ENCODE measurements around the gene ATAT1. TPM values are rescaled to one million over a fixed set of nuclear protein-coding genes. Genes with fewer than 3 reads are reported as not detected.
A peak's percentile ranks its signal among the peaks of the same experiment; 100 is the strongest.

ATAT1 gene
- total and polyA plus RNA-seq, 2 of the 13 experiments (the other 11 are each of a cell fraction or from before 2014, with no cell fraction given): 9.2 to 23.6 TPM

- TF ChIP-seq ZNF503 (CRISPR knock-in tag; IDR thresholded peaks at IDR 0.05) (0 out of 2 replicates have a peak, but pooled peaks have one; percentile 20), ZNF205 (CRISPR knock-in tag; IDR thresholded peaks at IDR 0.05) (no peak), CREB3 (CRISPR knock-in tag; IDR thresholded peaks at IDR 0.05) (no peak), ZNF180 (CRISPR knock-in tag; IDR thresholded peaks at IDR 0.05; ENCODE audit: borderline replicate concordance, low read depth) (no peak), KDM1A (CRISPR knock-in tag; IDR thresholded peaks at IDR 0.05) (no peak), ADNP (CRISPR knock-in tag; IDR thresholded peaks at IDR 0.05) (no peak), U2AF2 (IDR thresholded peaks at IDR 0.05; ENCODE audit: low read depth, low read length) (no peak), TBP (CRISPR knock-in tag; IDR thresholded peaks at IDR 0.05) (no peak), HMG20A (CRISPR knock-in tag; IDR thresholded peaks at IDR 0.05; ENCODE audit: borderline replicate concordance) (no peak), MATR3 (CRISPR knock-in tag; IDR thresholded peaks at IDR 0.05) (no peak), ZNF775 (CRISPR knock-in tag; IDR thresholded peaks at IDR 0.05; ENCODE audit: borderline replicate concordance) (no peak), ZNF737 (CRISPR knock-in tag; IDR thresholded peaks at IDR 0.05; ENCODE audit: borderline replicate concordance) (no peak), MXD4 (CRISPR knock-in tag; IDR thresholded peaks at IDR 0.05) (no peak), PTBP1 (IDR thresholded peaks at IDR 0.05; ENCODE audit: low read depth, low read length, poor library complexity, severe bottlenecking) (no peak), ZNF251 (CRISPR knock-in tag; IDR thresholded peaks at IDR 0.05) (no peak), ZNF382 (CRISPR knock-in tag; IDR thresholded peaks at IDR 0.05; ENCODE audit: borderline replicate concordance) (no peak), NR3C1 (CRISPR knock-in tag; IDR thresholded peaks at IDR 0.05) (no peak), KLF6 (CRISPR knock-in tag; IDR thresholded peaks at IDR 0.05) (peak; percentile 20; the same call in 1 of the 2 replicates), HOXA5 (CRISPR knock-in tag; IDR thresholded peaks at IDR 0.05) (no peak), ZNF275 (CRISPR knock-in tag; IDR thresholded peaks at IDR 0.05; ENCODE audit: borderline replicate concordance) (no peak)
- TF ChIP-seq, protein P1, sequence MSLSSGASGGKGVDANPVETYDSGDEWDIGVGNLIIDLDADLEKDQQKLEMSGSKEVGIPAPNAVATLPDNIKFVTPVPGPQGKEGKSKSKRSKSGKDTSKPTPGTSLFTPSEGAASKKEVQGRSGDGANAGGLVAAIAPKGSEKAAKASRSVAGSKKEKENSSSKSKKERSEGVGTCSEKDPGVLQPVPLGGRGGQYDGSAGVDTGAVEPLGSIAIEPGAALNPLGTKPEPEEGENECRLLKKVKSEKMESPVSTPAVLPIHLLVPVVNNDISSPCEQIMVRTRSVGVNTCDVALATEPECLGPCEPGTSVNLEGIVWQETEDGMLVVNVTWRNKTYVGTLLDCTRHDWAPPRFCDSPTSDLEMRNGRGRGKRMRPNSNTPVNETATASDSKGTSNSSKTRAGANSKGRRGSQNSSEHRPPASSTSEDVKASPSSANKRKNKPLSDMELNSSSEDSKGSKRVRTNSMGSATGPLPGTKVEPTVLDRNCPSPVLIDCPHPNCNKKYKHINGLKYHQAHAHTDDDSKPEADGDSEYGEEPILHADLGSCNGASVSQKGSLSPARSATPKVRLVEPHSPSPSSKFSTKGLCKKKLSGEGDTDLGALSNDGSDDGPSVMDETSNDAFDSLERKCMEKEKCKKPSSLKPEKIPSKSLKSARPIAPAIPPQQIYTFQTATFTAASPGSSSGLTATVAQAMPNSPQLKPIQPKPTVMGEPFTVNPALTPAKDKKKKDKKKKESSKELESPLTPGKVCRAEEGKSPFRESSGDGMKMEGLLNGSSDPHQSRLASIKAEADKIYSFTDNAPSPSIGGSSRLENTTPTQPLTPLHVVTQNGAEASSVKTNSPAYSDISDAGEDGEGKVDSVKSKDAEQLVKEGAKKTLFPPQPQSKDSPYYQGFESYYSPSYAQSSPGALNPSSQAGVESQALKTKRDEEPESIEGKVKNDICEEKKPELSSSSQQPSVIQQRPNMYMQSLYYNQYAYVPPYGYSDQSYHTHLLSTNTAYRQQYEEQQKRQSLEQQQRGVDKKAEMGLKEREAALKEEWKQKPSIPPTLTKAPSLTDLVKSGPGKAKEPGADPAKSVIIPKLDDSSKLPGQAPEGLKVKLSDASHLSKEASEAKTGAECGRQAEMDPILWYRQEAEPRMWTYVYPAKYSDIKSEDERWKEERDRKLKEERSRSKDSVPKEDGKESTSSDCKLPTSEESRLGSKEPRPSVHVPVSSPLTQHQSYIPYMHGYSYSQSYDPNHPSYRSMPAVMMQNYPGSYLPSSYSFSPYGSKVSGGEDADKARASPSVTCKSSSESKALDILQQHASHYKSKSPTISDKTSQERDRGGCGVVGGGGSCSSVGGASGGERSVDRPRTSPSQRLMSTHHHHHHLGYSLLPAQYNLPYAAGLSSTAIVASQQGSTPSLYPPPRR (CRISPR knock-in tag; IDR thresholded peaks at IDR 0.05; ENCODE audit: borderline replicate concordance): no peak
- TF ChIP-seq, protein P2, sequence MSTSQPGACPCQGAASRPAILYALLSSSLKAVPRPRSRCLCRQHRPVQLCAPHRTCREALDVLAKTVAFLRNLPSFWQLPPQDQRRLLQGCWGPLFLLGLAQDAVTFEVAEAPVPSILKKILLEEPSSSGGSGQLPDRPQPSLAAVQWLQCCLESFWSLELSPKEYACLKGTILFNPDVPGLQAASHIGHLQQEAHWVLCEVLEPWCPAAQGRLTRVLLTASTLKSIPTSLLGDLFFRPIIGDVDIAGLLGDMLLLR (CRISPR knock-in tag; IDR thresholded peaks at IDR 0.05): no peak
Measured at GRCh38 chr6:30614843-30615218, 11.8 kb upstream of the ATAT1 start (continued).
